GM18951 (cell line): Measurements from ENCODE around the gene AOC3.
"Not testable (repeated sequence)": the region's sequence is repeated elsewhere in the genome, so short reads cannot be mapped to it uniquely, and the experiment has no call there.

Experiments used
- POLR2A ChIP-seq: IDR thresholded peaks from 4 replicates; pipeline ENCODE4 v1.6.1; 2011; ENCODE audit warnings: mild to moderate bottlenecking; ENCODE audit not compliant: insufficient read length, insufficient read depth; ENCODE audit errors: extremely low read depth
- in situ Hi-C: fragments of 300-500 bp; cut with MboI; formaldehyde crosslinking; loops from one replicate; pipeline ENCODE4 v1.12.0; 2022; ENCODE audit warnings: low sequenced_read_pairs, mixed read lengths, inconsistent platforms; ENCODE audit not compliant: unreplicated experiment

The AOC3 gene

GRCh38 chr17:42849031-42849430, 2.0 kb upstream of the AOC3 start:
- TF ChIP-seq POLR2A: no peak
- in situ Hi-C loops: no loop called here

GRCh38 chr17:42849451-42850181, 1.4 kb upstream of the AOC3 start:
- in situ Hi-C loops: no loop called here
- TF ChIP-seq POLR2A: no peak

GRCh38 chr17:42851371-42852240, 607 bp downstream of the AOC3 start:
- in situ Hi-C loops: not testable (repeated sequence)

- in situ Hi-C loops: no loop called here
- TF ChIP-seq POLR2A: no peak
These were observed 1.4 kb downstream of the AOC3 start for GRCh38 chr17:42852351-42852750.

- TF ChIP-seq POLR2A: no peak
- in situ Hi-C loops: no loop called here
These were observed 2.0 kb downstream of the AOC3 start for GRCh38 chr17:42853004-42853403.

GRCh38 chr17:42853597-42853967, 2.6 kb downstream of the AOC3 start:
- in situ Hi-C loops: no loop called here

GRCh38 chr17:42853968-42854790, 3.2 kb downstream of the AOC3 start:
- TF ChIP-seq POLR2A: no peak
- in situ Hi-C loops: no loop called here

More at GRCh38 chr17:42853597-42853967, 2.6 kb downstream of the AOC3 start:
- no peak for TF ChIP-seq POLR2A

- in situ Hi-C loops: no loop called here
- no peak for TF ChIP-seq POLR2A
These were observed 4.1 kb downstream of the AOC3 start for GRCh38 chr17:42855048-42855596.

- in situ Hi-C loops: not testable (repeated sequence)
These were observed 5.1 kb downstream of the AOC3 start for GRCh38 chr17:42856093-42856492.

- in situ Hi-C loops: not testable (repeated sequence)
These were observed 5.5 kb downstream of the AOC3 start for GRCh38 chr17:42856516-42856915.

- TF ChIP-seq POLR2A: no peak
These were observed 6.4 kb downstream of the AOC3 start for GRCh38 chr17:42857389-42857788.

GRCh38 chr17:42865638-42866094, 14.7 kb downstream of the AOC3 start:
- no peak for TF ChIP-seq POLR2A
- in situ Hi-C loops: no loop called here

More at GRCh38 chr17:42857389-42857788, 6.4 kb downstream of the AOC3 start:
- in situ Hi-C loops: no loop called here

GRCh38 chr17:42866216-42866615, 15.2 kb downstream of the AOC3 start:
- in situ Hi-C loops: no loop called here
- no peak for TF ChIP-seq POLR2A
